IPS-20b (cell line): ENCODE data around the gene KRT39.

Source experiments
- H3K27ac ChIP-seq: one replicate; pipeline ENCODE4 v1.5.1; 2013; ENCODE audit warnings: low read length
- H3K27me3 ChIP-seq: 2 replicates; pipeline ENCODE4 v1.6.1; 2013; ENCODE audit warnings: mild to moderate bottlenecking, low read length, inconsistent platforms; ENCODE audit not compliant: insufficient read depth
- H3K36me3 ChIP-seq: 2 replicates; pipeline ENCODE4 v1.6.1; 2013; ENCODE audit warnings: low read depth, mild to moderate bottlenecking, inconsistent platforms, low read length, moderate library complexity; ENCODE audit not compliant: insufficient read depth
- H3K4me1 ChIP-seq: 2 replicates; pipeline ENCODE4 v1.6.1; 2013; ENCODE audit warnings: mild to moderate bottlenecking, control low read depth, inconsistent platforms, low read length, moderate library complexity; ENCODE audit not compliant: insufficient read depth
- H3K4me3 ChIP-seq: 2 replicates; pipeline ENCODE4 v1.5.1; 2013; ENCODE audit warnings: mild to moderate bottlenecking, low read length, inconsistent platforms
- H3K9ac ChIP-seq: 2 replicates; pipeline ENCODE4 v1.6.1; 2013; ENCODE audit warnings: low read depth, mild to moderate bottlenecking, inconsistent platforms, low read length, moderate library complexity
- H3K9me3 ChIP-seq: 2 replicates; pipeline ENCODE4 v1.6.1; 2013; ENCODE audit warnings: mild to moderate bottlenecking, low read depth, low read length, inconsistent platforms; ENCODE audit not compliant: insufficient read depth

The KRT39 gene

GRCh38 chr17:40915199-40915661, 51.5 kb downstream of the KRT39 start:
- Histone ChIP-seq H3K27ac (no peak overlapping the region), H3K36me3 (no peaks in the 10 kb centered on the region), H3K9ac (no peak overlapping the region), H3K4me1 (no peaks in the 10 kb centered on the region), H3K27me3 (no peaks in the 10 kb centered on the region), H3K4me3 (no peak overlapping the region), H3K9me3 (no peaks in the 10 kb centered on the region)

DNA sequence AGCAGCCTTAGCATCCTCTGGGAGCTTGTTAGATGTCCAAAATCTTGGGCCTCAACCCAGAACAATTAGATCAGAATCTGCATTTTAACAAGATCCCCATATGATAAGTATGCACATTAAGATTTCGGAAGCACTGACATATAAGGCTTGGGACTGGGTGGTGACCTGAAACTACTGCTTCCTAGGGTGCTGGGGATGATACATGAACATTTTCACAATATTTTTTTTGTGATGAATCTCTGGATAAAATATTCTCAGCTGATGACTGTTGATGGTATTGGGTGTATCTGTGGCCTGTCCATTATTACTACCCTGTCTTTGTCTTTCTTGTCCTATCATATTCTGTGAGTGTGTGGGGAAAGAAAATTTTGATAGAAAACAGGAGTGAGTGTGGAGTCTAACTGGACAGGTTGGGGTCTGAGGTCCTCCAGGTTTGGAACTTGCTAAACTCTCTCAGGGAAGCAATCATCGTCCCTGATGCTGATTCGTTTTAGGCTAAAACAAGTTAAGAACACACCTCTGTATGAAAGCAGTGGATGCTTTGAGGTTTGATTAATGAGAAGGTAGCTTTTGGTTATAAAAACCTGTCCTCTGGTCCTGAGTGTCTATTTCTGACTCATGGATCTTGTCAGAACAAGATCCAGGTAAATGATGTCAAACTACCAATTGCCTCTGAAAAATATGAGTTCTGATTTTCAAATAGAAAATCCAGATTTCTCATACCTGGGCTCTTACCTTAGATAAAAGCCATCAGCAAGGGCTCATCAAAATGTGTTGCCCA, 52.5 kb downstream of the KRT39 start:
- H3K4me1 ChIP-seq: no peaks in the 10 kb centered on the region
- H3K4me3 ChIP-seq: no peak overlapping the region
- no peak overlapping the region for H3K9ac ChIP-seq
- no peaks in the 10 kb centered on the region for H3K36me3 ChIP-seq
- H3K27me3 ChIP-seq: no peaks in the 10 kb centered on the region
- H3K27ac ChIP-seq: no peak overlapping the region
- no peaks in the 10 kb centered on the region for H3K9me3 ChIP-seq

GRCh38 chr17:40912486-40913210, 54.1 kb downstream of the KRT39 start:
- Histone ChIP-seq H3K9me3 (no peaks in the 10 kb centered on the region), H3K27me3 (no peaks in the 10 kb centered on the region), H3K27ac (no peak overlapping the region), H3K4me3 (no peak overlapping the region), H3K9ac (no peak overlapping the region), H3K4me1 (no peaks in the 10 kb centered on the region), H3K36me3 (no peaks in the 10 kb centered on the region)

DNA sequence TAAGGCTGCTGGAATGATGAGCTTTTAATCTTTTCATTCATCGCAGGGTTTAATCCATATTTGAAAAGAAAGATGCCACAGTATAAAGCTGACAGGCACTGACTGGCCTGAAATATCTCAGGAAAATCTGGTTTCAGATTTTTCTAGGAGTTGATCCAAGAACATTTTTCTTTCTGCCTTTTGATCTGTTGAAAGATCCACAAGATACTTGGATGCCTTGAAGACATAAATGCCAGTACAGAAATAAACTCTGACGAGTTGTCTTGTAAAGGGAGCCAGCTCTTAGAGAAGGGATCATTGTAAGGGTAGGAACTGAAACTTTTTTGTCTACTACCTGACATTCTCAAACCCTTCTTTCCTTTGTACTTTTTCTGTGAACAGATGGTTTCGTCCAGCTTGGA, 56.3 kb downstream of the KRT39 start:
- Histone ChIP-seq H3K9ac (no peak overlapping the region), H3K4me1 (no peaks in the 10 kb centered on the region), H3K27me3 (no peaks in the 10 kb centered on the region), H3K9me3 (no peaks in the 10 kb centered on the region), H3K4me3 (no peak overlapping the region), H3K27ac (no peak overlapping the region), H3K36me3 (no peaks in the 10 kb centered on the region)

GRCh38 chr17:40909755-40910154, 57.0 kb downstream of the KRT39 start:
- Histone ChIP-seq H3K9me3 (no peaks in the 10 kb centered on the region), H3K4me1 (no peaks in the 10 kb centered on the region), H3K36me3 (no peaks in the 10 kb centered on the region), H3K4me3 (no peak overlapping the region), H3K27ac (no peak overlapping the region), H3K27me3 (no peaks in the 10 kb centered on the region), H3K9ac (no peak overlapping the region)

- H3K4me3 ChIP-seq: no peak overlapping the region
- H3K27me3 ChIP-seq: no peaks in the 10 kb centered on the region
- H3K9ac ChIP-seq: no peak overlapping the region
- H3K4me1 ChIP-seq: no peaks in the 10 kb centered on the region
- H3K27ac ChIP-seq: no peak overlapping the region
- no peaks in the 10 kb centered on the region for H3K36me3 ChIP-seq
- H3K9me3 ChIP-seq: no peaks in the 10 kb centered on the region
These were observed 57.4 kb downstream of the KRT39 start for GRCh38 chr17:40909351-40909750.
